Measurements from ENCODE around the gene CLBA1.

GRCh38 chr14:105042813-105043212 lies 57.2 kb downstream of the CLBA1 start:
- TF ChIP-seq CTCF (IDR thresholded peaks at IDR 0.05) (no peak), FOXJ3 (CRISPR knock-in tag; IDR thresholded peaks at IDR 0.05) (no peak), EZH2phosphoT487 (IDR thresholded peaks at IDR 0.05; ENCODE audit: borderline replicate concordance, low read depth) (no peak), EP300 (IDR thresholded peaks at IDR 0.05; ENCODE audit: borderline replicate concordance in 1 of 2, low read depth in 1 of 2, low read length in 1 of 2) (no peak), SMC3 (IDR thresholded peaks at IDR 0.05; ENCODE audit: low read depth, low read length) (no peak), USF2 (IDR thresholded peaks at IDR 0.05; ENCODE audit: borderline replicate concordance, low read depth, low read length) (no peak), RAD21 (IDR thresholded peaks at IDR 0.05; ENCODE audit: low read length) (no peak), CHD2 (IDR thresholded peaks at IDR 0.05; ENCODE audit: low read length, partially characterized antibody) (no peak), IRF3 (IDR thresholded peaks at IDR 0.05; ENCODE audit: low read depth, low read length) (no peak), TEAD4 (IDR thresholded peaks at IDR 0.05; ENCODE audit: borderline replicate concordance, insufficient read depth) (no peak), TAF1 (IDR thresholded peaks at IDR 0.05; ENCODE audit: borderline replicate concordance, low read depth, low read length) (no peak)
